GM18502 (cell line): ENCODE results near the gene SLC35D1.

Source experiments
- ATAC-seq: cut with Tn5 transposase; IDR thresholded peaks from one replicate; pipeline ENCODE4 v1.9.1; 2021; ENCODE audit warnings: mild to moderate bottlenecking; ENCODE audit not compliant: unreplicated experiment, poor library complexity

The SLC35D1 gene

DNA sequence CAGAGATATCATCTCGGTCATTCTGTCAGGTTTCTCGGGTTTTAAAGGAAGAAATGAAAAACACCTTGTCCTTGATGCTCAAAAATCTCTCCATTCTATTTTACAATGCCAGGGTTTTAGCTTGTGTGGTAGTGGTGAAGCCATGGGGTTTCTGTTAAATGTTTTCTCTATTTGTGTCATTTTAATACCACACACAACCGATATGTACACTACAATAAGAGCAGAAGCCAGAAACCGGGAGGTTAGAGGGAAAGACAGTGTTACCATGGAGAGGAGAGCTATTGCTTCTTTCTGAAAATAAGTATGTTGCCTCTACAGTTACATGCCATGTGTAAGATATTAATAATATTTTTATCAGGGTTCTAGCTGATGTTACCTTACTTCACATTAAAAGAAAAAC, 2.8 kb downstream of the SLC35D1 start:
- ATAC-seq = no peak

GRCh38 chr1:67044631-67045270, 9.2 kb downstream of the SLC35D1 start:
- no peak for ATAC-seq

GRCh38 chr1:67043366-67043765, 10.6 kb downstream of the SLC35D1 start:
- no peak for ATAC-seq

DNA sequence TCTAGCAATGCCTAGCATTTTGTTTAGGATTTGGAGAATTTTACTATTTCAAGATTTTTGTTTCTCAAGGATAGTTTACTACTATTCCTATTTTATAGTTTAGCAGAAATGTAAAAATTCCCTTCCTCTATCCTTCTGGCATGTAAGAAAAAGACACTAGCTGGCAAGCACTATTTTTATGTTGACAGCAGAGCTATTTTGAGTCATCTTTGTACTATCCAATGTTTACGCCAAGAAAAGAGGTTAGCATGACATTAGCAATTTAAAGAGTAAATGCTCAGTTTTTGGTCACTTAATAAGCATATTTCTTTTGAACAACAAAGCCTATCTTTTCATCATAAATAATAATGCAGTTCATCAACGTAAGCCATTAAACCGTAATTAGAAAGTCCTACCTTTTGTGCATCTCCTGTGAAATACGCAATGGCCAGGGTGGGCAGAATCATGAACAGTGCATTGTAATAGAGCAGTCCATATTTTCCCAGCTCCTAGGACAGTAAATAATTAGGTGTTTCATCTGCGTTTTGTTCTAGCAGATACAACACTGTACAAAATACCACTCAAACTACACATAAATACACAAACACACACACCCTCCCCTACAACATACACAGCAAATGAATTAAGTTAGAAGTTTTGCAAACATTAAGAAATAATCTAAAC, 12.0 kb downstream of the SLC35D1 start:
- no peak for ATAC-seq

- ATAC-seq = no peak
Observed at GRCh38 chr1:67040405-67040804, 13.5 kb downstream of the SLC35D1 start.

DNA sequence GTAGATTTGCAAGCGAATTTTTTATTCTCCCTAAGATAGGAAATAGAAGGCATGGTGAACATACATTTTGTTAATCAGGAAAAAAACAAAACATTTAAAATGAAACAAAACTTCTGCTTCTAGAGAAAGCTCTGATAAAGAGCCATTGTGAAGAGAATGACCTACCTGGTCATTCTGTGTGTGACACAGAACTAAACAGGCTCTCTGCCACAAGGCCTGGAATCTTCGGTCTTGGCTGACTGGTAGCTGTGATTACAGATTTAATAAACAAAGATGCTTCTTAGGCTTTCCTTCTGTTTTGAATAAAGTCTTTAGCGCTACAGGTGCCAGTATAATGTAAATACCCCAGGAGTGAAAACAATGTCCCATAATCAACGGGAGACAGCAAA, 22.1 kb downstream of the SLC35D1 start:
- no peak for ATAC-seq

DNA sequence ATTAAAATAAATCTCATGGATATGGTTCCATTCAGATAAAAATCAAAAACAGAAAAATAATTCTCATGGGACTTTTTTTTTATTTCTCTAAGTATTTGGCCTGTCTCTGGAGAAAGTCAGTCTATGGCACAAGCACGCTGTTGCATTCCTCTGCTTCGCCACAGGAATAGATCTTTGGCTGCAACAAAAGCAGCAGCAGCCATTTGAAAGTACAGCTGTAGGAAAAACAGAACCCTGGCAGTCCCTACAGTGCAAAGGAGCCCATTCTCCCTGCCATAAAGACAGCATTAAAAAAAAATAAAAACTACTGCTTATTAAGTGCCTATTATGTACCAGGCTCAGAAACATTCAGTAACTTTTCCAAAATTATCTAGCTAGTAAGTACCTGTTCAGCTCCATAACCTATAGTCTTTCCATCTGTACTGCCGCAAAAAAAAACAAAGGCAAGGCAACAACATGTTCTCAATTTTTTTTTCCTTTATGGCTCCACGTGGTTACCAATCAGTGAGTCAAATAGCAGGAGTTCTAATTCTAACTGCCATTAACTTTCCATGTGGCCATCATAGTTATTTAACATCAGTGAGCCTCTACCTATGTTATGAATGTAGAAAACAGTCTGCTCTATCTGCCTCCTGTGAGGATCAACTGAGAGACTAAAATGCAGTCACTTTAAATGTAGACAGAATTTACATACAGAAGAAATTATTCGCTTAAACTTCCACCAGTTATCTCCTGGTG, 22.7 kb downstream of the SLC35D1 start:
- no peak for ATAC-seq

DNA sequence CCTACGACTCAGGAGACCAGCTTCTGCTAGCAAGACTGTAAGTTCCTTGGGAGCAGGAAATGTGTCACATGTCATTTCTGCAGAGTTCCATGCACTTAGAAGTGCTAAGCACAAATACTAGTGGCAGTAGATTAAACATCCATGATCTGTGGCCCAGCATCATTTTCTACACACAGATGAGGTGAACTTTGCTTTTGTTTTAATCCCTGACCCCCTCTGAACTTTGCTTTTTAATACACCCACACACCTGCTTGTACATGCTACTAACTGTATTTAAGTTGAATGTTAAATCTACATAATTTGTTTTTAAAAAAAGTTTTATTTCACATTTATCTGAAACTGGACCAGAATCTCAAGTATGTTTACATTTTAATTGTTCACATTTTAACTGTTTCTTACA, 24.5 kb downstream of the SLC35D1 start:
- no peak for ATAC-seq

DNA sequence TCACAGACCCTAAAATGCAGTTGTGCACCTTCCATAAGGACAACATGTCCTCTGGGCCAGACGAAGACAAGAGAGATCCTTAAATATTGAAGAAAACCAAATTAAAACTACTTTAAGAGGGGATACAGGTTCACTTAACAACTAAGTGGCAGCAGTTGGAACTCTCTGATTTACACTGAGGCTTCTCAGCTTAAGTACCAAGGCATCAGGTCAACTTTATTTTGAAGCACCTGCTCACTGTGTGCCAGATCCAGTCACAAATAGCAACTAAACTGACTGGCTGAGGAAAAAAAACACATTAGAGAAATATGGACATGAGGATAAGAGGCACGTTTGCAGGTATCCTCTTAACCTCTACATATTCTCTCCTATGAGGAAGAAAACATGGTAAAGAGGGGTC, 33.2 kb downstream of the SLC35D1 start:
- ATAC-seq = no peak

DNA sequence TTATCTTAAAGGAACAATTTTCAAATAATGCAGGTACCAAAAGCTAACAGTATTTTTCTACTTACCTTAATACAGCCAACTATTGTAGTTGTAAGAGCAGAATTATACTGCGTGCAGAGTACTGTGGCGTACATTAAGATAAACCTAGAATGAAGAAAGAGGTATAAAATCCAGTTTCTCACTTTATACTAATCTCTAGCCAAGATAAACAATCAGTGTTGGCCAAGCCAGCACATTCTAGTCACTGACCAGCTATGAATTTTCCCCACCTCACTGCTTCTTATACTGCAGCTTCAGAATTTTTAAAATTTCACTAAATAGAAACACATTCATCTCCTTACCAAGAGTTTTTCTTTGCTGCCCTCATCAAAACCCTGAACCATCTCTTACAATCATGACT, 33.6 kb downstream of the SLC35D1 start:
- ATAC-seq = no peak

GRCh38 chr1:67019600-67020136, 34.3 kb downstream of the SLC35D1 start:
- no peak for ATAC-seq

- no peak for ATAC-seq
Observed at GRCh38 chr1:67019121-67019520, 34.8 kb downstream of the SLC35D1 start.

DNA sequence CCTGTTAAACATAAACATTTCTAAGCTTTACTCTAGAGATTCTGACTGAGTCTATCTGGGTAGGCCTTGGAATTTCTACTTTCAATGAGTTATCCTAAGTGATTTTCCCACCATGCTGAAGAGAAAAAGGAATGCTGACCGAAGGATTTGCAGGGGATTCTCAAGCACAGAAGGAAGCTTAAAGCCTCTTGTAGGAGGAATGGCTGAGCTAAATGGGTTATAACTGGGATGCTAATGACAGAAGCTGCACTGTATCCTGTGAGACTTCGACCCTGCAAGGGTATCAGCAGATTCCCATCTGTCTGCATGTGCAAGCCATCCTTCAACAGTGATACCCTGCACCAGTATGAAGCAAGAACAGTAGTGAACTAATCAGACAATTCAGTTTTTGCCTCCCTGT, 35.4 kb downstream of the SLC35D1 start:
- no peak for ATAC-seq

DNA sequence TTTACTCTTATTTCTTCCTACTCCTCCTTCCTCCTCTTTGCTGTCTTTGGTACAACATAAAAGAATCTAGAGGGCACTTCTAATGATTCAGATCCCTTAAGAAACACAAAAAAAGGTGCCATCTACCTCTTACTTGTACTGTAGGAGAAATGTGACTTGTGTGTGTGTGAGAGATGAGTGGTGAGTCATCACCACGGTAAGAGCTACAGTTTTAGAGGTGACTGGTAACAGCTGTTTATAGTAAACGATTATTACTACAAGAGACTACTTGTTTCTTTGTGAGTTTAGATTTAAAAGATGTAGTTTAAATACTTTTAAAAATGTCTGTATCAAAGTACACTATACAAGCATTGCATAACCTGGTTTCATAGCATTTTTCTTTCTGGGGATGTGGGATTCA, 40.4 kb downstream of the SLC35D1 start:
- no peak for ATAC-seq

DNA sequence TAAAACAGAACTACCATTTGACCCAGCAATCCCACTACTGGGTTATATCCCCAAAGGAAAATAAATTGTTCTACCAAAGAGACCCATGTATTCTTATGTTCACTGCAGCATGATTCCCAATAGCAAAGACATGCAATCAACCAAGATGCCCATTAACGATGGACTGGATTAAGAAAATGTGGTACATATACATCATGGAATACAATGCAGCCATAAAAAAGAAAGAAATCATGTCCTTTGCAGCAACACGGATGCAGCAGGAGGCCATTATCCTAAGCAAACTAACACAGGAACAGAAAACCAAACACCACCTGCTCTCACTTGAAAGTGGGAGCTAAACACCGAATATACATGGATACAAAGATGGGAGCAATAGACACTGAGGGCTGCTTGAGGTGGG, 44.2 kb downstream of the SLC35D1 start:
- ATAC-seq = no peak

- no peak for ATAC-seq
Observed at GRCh38 chr1:67005068-67005467, 48.9 kb downstream of the SLC35D1 start.

- ATAC-seq = no peak
Observed at GRCh38 chr1:67004176-67004575, 49.8 kb downstream of the SLC35D1 start.

GRCh38 chr1:67001682-67002425, 52.1 kb downstream of the SLC35D1 start:
- no peak for ATAC-seq

DNA sequence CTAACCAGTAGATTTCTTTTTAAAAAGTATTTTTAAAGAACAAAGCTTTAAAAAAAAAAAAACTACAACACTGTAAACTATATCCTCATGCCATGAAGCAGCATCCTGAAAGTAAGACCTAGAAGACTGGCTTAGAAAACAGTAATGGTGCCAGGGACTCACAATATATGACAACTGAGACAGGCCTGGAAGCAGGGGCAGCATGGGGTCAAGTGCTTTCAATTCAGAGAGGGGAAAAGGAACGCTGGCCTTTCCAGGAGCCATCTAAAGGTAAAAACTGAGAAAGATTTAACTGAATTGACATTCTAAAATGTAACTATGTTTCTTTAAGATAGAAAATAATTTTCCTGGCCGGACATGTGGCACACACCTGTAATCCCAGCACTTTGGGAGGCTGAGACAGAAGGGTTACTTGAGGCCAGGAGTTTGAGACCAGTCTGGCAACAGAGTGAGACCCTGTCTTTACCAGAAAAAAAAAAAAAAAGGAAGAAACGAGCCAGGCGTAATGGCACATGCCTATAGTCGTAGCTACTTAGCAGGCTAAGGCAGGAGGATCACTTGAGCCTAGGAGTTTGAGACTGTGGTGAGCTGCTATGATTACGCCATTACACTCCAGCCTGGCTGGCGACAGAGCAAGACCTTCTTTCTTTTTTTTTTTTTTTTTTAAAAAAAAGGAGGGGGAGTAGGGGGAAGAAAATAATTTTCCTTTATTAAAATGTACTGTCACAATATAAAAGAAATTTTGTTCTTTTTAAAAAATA, 54.1 kb downstream of the SLC35D1 start:
- ATAC-seq = no peak

- ATAC-seq = no peak
Observed at GRCh38 chr1:66998972-66999371, 55.0 kb downstream of the SLC35D1 start.
